CD8-positive, alpha-beta memory T cell (primary cell): Measurements from ENCODE around the gene KANSL3. TPM values are rescaled to one million over a fixed set of nuclear protein-coding genes. Genes with fewer than 3 reads are reported as not detected.
"Not testable (repeated sequence)": the region's sequence is repeated elsewhere in the genome, so short reads cannot be mapped to it uniquely, and the experiment has no call there.

ENCODE experiments used
- CTCF ChIA-PET: fragments of 350-600 bp; sonication (Branson Sonifier 250); formaldehyde crosslinking; loops from one replicate; lab custom pipeline; 2021; ENCODE audit warnings: antibody characterized with exemption; lab: Charles Lee
- POLR2A ChIA-PET: fragments of 350-600 bp; sonication (Branson Sonifier 250); formaldehyde crosslinking; loops from one replicate; lab custom pipeline; 2021; ENCODE audit warnings: antibody characterized with exemption; lab: Charles Lee
- DNase-seq, 5 donors: peaks; one replicate each; pipeline versions ENCODE4 v3.0.0 to v3.0.0-alpha.2; 2020 to 2022; ENCODE audit warnings: mixed read lengths in 1 of 5
- H3K27ac ChIP-seq: one replicate; pipeline ENCODE4 v1.7.0; 2013; ENCODE audit warnings: low read depth, mild to moderate bottlenecking, low read length, moderate library complexity
- H3K27me3 ChIP-seq: 2 replicates; pipeline ENCODE4 v1.7.0; 2013; ENCODE audit warnings: low read length, mild to moderate bottlenecking; ENCODE audit not compliant: insufficient read depth, poor library complexity, severe bottlenecking
- H3K36me3 ChIP-seq: 2 replicates; pipeline ENCODE4 v1.7.0; 2013; ENCODE audit warnings: mild to moderate bottlenecking, low read length, moderate library complexity; ENCODE audit not compliant: insufficient read depth
- H3K4me1 ChIP-seq: 2 replicates; pipeline ENCODE4 v1.7.0; 2013; ENCODE audit warnings: mild to moderate bottlenecking, low read length, moderate library complexity; ENCODE audit not compliant: insufficient read depth
- H3K4me3 ChIP-seq: 2 replicates; pipeline ENCODE4 v1.7.0; 2013; ENCODE audit warnings: mild to moderate bottlenecking, low read length
- H3K9me3 ChIP-seq: 2 replicates; pipeline ENCODE4 v1.7.0; 2013; ENCODE audit warnings: mild to moderate bottlenecking, low read length
- H3K27ac Mint-ChIP-seq, 8 donors: one replicate each; pipeline ENCODE4 v1.8.0; 2020 to 2021; ENCODE audit warnings: mixed read lengths in 8 of 8, mild to moderate bottlenecking in 6 of 8, inconsistent platforms in 3 of 8, moderate library complexity in 3 of 8
- H3K27me3 Mint-ChIP-seq, 2 donors: one replicate each; pipeline ENCODE4 v1.8.0; 2020 to 2021; ENCODE audit warnings: mixed read lengths in 2 of 2, mild to moderate bottlenecking in 1 of 2, moderate library complexity in 1 of 2
- H3K36me3 Mint-ChIP-seq, 3 donors: one replicate each; pipeline ENCODE4 v1.8.0; 2020 to 2021; ENCODE audit warnings: mixed read lengths in 3 of 3, inconsistent platforms in 1 of 3, mild to moderate bottlenecking in 1 of 3
- H3K4me1 Mint-ChIP-seq, 3 donors: one replicate each; pipeline ENCODE4 v1.8.0; 2020 to 2021; ENCODE audit warnings: mixed read lengths in 3 of 3, inconsistent platforms in 1 of 3, mild to moderate bottlenecking in 1 of 3
- H3K4me3 Mint-ChIP-seq, 7 donors: one replicate each; pipeline ENCODE4 v1.8.0; 2020 to 2021; ENCODE audit warnings: mixed read lengths in 7 of 7, mild to moderate bottlenecking in 6 of 7, moderate library complexity in 4 of 7, inconsistent platforms in 2 of 7
- H3K9me3 Mint-ChIP-seq, 5 donors: one replicate each; pipeline ENCODE4 v1.8.0; 2020 to 2022; ENCODE audit warnings: mixed read lengths in 5 of 5, mild to moderate bottlenecking in 3 of 5, moderate library complexity in 2 of 5, inconsistent platforms in 1 of 5
- polyA plus RNA-seq: library from polyadenylated mRNA; unstranded; fragments of 300-500 nt; fragmentation: Illumina TruSeq; gene quantifications from one replicate; pipeline ENCODE4 v1.2.3, GENCODE V29; 2021
- total RNA-seq, 2 experiments: library from RNA; stranded (reverse); gene quantifications; one replicate each; pipeline ENCODE4 v1.2.3, GENCODE V29; 2021

KANSL3 gene
- total and polyA plus RNA-seq, 3 experiments from 2014 or later, result 18.3 to 46.6 (median 42.2) TPM

DNA sequence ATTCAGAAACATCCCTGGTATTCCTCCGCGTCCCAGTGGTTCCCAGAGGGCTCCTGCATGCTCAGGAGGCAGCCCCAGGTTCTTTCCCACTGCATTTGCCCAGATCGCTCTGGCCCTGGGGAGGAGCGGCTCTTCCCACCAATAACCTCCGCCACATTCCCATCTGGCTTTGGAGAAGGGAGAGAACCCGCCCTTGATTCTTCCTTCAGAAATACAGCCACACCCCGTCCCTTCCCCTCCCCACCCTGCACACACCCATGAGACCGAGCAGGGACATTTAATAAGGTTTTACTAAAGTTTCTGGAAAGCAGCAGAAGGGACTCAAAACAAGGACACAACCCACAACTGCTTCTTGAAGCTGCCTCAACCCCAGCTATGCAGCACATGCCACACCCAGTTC lies 79.6 kb downstream of the KANSL3 start:
- no peak overlapping the region for H3K4me3 Mint-ChIP-seq
- no peaks in the 10 kb centered on the region for H3K27me3 Mint-ChIP-seq
- CTCF ChIA-PET, result no interaction called here
- Histone ChIP-seq H3K4me3 (no peak overlapping the region), H3K27me3 (no peaks in the 10 kb centered on the region), H3K36me3 (no peaks in the 10 kb centered on the region), H3K9me3 (no peaks in the 10 kb centered on the region), H3K27ac (no peak overlapping the region), H3K4me1 (peaks cover 12% of the 10 kb centered on the region)
- H3K36me3 Mint-ChIP-seq, result no peaks in the 10 kb centered on the region
- H3K4me1 Mint-ChIP-seq, result peaks cover 11 to 24% (median 15%) of the 10 kb centered on the region in 3 donors
- DNase-seq, result no peak
- peak overlapping the region in 1 of 8 donors; percentile 17 for H3K27ac Mint-ChIP-seq
- H3K9me3 Mint-ChIP-seq, result no peaks in the 10 kb centered on the region
- POLR2A ChIA-PET, result no interaction called here

DNA sequence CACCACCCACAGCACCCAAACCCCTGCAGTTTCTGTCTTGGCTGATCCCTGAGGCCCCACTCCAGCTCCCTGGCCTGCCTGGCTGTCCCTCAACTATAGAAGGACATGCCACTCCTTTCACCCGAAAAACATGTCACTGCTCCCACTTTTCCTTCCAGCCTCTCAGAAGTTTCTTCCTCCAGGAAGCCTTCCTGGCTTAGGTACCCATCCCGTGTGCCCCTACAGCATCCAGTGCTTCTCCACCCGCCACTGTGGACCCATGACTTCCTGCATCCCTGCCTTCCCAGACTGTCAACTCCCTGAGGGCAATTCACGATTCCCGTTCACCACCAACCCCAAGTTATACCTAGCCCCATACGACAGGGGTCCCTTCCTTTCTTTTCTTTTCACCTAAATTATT lies 80.1 kb downstream of the KANSL3 start:
- Histone ChIP-seq H3K4me3 (no peak overlapping the region), H3K27ac (no peak overlapping the region), H3K36me3 (no peaks in the 10 kb centered on the region), H3K4me1 (peaks cover 12% of the 10 kb centered on the region), H3K9me3 (no peaks in the 10 kb centered on the region), H3K27me3 (no peaks in the 10 kb centered on the region)
- peak overlapping the region in 1 of 8 donors; percentile 17 for H3K27ac Mint-ChIP-seq
- no peaks in the 10 kb centered on the region for H3K9me3 Mint-ChIP-seq
- peaks cover 0 to 3% (median 0%) of the 10 kb centered on the region in 3 donors for H3K36me3 Mint-ChIP-seq
- H3K4me1 Mint-ChIP-seq, result peaks cover 15 to 28% (median 19%) of the 10 kb centered on the region in 3 donors
- ChIA-PET CTCF (no interaction called here), POLR2A (no interaction called here)
- no peak for DNase-seq
- H3K4me3 Mint-ChIP-seq, result no peak overlapping the region
- no peaks in the 10 kb centered on the region for H3K27me3 Mint-ChIP-seq

DNA sequence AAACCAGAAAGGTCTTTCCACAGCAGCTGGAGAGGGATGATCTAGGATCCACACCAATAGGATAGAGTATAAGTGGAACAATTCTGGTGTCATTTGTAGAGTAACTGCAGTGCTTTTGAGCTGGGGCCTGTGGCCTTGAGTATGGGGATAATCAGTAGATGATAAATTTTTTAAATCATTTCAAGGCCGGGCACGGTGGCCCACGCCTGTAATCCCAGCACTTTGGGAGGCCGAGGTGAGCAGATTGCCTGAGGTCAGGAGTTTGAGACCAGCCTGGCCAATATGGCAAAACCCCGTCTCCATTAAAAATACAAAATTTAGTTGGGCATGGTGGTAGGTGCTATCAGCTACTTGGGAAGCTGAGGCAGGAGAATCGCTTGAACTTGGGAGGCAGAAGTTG lies 80.7 kb downstream of the KANSL3 start:
- H3K4me1 ChIP-seq, result peaks cover 12% of the 10 kb centered on the region
- H3K4me3 ChIP-seq, H3K9me3 Mint-ChIP-seq, POLR2A ChIA-PET, H3K4me3 Mint-ChIP-seq, H3K27ac ChIP-seq, H3K36me3 Mint-ChIP-seq, H3K36me3 ChIP-seq, H3K27me3 ChIP-seq, DNase-seq, H3K9me3 ChIP-seq, H3K27me3 Mint-ChIP-seq: not testable (repeated sequence)
- H3K27ac Mint-ChIP-seq, result peak overlapping the region in 3 of 8 donors; percentile 2 to 51 (median 29)
- peaks cover 15 to 33% (median 19%) of the 10 kb centered on the region in 3 donors for H3K4me1 Mint-ChIP-seq
- CTCF ChIA-PET, result interaction anchor here (1.0 kb wide), 1 partner anchor 29 kb away, joined by 3 read pairs; no protein-coding TSS in a partner anchor

DNA sequence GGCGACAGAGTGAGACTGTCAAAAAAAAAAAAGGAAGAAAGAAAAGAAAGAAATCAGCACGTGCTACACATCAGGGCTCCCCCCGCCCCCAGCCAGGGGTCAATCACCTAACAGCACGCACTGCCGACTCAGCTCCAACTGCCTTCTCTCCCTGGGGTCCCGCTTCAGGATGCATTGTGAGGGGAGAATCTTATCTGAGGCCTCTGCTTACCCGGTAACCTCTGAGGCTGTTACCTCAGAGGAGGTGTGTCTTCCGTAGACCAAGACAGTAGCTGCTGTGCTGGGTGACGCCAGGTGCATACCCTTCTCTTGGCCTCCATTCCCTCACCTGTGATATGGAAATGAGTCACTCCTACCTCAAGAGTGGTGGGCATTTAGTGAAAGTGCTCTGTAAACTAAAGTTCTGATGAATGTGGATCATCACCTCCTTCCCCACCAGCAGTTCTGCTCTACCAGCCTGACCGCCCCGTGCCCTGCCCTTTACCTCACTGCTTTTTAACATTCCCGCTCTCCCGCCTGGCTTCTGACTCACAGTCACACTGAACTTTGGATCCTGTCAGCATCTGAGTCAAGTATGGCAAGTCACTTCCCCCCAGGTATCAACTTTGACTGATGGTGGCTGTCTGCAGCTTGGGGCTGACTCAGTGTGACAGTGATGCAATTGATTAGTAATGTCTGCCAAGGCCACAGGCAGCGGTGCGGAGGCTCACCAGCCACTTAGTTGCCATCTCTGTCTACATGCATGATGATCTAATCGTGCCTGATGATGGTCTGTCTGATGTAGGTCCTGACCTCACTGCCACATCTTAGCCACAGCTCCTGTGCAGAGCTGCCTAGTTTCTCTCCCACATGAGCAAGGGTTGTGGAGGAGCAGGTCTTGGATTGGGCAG lies 81.4 kb downstream of the KANSL3 start:
- DNase-seq, result peak in 1 of 5 donors; percentile 65
- POLR2A ChIA-PET, result no interaction called here
- peaks cover 0 to 16% (median 2%) of the 10 kb centered on the region in 3 donors for H3K36me3 Mint-ChIP-seq

DNA sequence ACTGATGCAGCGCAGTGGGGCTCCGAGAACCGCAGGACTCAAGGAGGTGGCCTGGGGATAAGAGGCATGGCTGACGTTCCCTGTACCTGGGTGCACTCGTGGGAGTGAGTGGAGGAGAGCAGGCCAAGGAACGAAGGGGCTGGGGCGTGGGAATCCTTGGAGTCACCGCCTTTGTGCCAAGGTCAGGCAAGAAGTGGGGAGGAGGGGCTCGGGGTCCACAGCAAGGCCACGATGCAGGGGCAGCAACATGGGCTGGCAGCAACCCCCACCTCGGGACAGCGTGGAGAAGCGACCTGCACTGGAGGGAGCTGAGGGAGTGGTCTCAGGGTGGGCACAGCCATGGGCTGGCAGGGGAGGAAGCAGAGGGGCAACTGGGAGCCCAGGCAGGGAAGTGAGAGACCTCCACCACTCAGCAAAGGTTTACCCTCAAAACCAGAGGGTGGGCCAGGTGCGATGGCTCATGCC lies 82.9 kb downstream of the KANSL3 start:
- no peaks in the 10 kb centered on the region for H3K9me3 ChIP-seq
- POLR2A ChIA-PET, result interaction anchor here (3.0 kb wide), 1 partner anchor 16 kb away, joined by 51 read pairs; the partner anchor contains the start of gene ARID5A
- Mint-ChIP-seq H3K4me1 (peaks cover 15 to 37% (median 19%) of the 10 kb centered on the region in 3 donors), H3K4me3 (peak overlapping the region in 1 of 7 donors; percentile 61), H3K27me3 (no peaks in the 10 kb centered on the region), H3K27ac (peak overlapping the region in 2 of 8 donors; percentile 8 to 58), H3K36me3 (peaks cover 0 to 30% (median 2%) of the 10 kb centered on the region in 3 donors), H3K9me3 (no peaks in the 10 kb centered on the region)
- H3K27ac ChIP-seq, result no peak overlapping the region
- DNase-seq, result no peak
- H3K27me3 ChIP-seq, result no peaks in the 10 kb centered on the region
- H3K4me3 ChIP-seq, result no peak overlapping the region
- H3K36me3 ChIP-seq, result no peaks in the 10 kb centered on the region
- CTCF ChIA-PET, result interaction anchor here (0.5 to 8.3 kb wide), 19 partner anchors 8 to 416 kb away, joined by 3 to 117 read pairs (median 6); partner anchors contain the start of gene ARID5A
- peaks cover 12% of the 10 kb centered on the region for H3K4me1 ChIP-seq

More for the DNA sequence above, 81.4 kb downstream of the KANSL3 start:
- Histone ChIP-seq H3K27ac (no peak overlapping the region), H3K4me1 (peaks cover 12% of the 10 kb centered on the region), H3K36me3 (no peaks in the 10 kb centered on the region), H3K27me3 (no peaks in the 10 kb centered on the region), H3K4me3 (no peak overlapping the region), H3K9me3 (no peaks in the 10 kb centered on the region)
- Mint-ChIP-seq H3K27me3 (no peaks in the 10 kb centered on the region), H3K4me1 (peaks cover 15 to 37% (median 19%) of the 10 kb centered on the region in 3 donors), H3K4me3 (no peak overlapping the region), H3K27ac (peak overlapping the region in 5 of 8 donors; percentile 2 to 70 (median 51)), H3K9me3 (no peaks in the 10 kb centered on the region)
- CTCF ChIA-PET, result interaction anchor here (1.0 to 5.0 kb wide), 3 partner anchors 17 to 47 kb away, joined by 3 to 71 read pairs (median 4); partner anchors contain the start of gene ARID5A

DNA sequence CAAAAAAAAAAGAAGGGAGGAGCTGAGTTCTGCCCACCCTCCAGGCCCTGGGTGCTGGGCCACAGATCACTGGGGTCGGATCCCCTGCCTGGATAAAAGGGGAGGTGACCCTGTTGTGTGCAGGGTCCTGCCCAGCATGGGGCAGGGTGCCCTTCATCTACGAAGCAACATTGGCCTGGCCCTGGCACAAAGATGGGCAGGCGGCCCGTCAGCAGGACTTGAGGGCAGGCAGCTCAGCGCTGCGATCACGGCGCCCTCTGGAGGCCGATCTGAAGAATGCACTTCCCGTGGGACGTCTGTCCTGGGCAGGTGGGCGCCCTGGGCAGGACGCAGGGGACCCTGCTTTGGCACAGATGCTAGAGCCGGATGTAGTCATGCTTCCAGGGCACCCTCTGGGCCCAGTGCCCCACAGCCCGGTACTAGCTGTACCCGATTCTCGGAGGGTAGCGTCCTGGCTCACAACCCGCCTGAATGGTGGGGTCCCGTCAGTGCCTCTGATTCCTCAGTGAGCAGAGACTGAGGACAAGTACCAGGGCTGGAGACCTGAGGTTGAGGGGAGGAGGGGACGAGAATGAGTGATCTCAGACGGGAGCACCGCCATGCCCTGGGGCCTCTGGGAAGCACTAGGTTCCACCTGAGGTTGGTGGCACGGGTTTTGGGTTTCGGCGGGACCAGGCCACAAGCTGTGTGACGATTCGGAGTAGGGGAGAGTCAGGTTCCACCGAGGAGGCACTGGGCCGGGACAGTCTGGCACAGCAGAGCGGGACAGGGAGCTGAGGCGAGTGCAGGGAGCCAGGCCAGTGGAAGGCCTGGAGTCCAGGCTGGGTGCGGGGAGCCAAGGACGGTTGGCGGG lies 83.6 kb downstream of the KANSL3 start:
- Histone ChIP-seq H3K4me1 (peaks cover 12% of the 10 kb centered on the region), H3K27ac (no peak overlapping the region), H3K27me3 (no peaks in the 10 kb centered on the region), H3K9me3 (no peaks in the 10 kb centered on the region), H3K4me3 (no peak overlapping the region), H3K36me3 (peaks cover 3% of the 10 kb centered on the region)
- peaks cover 15 to 37% (median 19%) of the 10 kb centered on the region in 3 donors for H3K4me1 Mint-ChIP-seq
- peak overlapping the region in 6 of 8 donors; percentile 32 to 94 (median 57) for H3K27ac Mint-ChIP-seq
- ChIA-PET CTCF (interaction anchor here (0.5 to 8.3 kb wide), 40 partner anchors 8 to 562 kb away, joined by 3 to 117 read pairs (median 4); partner anchors contain the start of genes ANKRD39 and ARID5A), POLR2A (interaction anchor here (1.0 to 3.0 kb wide), 3 partner anchors 15 to 147 kb away, joined by 4 to 51 read pairs (median 12); partner anchors contain the start of gene ARID5A)
- H3K4me3 Mint-ChIP-seq, result peak overlapping the region in 4 of 7 donors; percentile 13 to 61 (median 32)
- H3K27me3 Mint-ChIP-seq, result no peaks in the 10 kb centered on the region
- no peaks in the 10 kb centered on the region for H3K9me3 Mint-ChIP-seq
- DNase-seq, result peak; percentile 59 to 81 (median 67)
- peaks cover 0 to 35% (median 2%) of the 10 kb centered on the region in 3 donors for H3K36me3 Mint-ChIP-seq

DNA sequence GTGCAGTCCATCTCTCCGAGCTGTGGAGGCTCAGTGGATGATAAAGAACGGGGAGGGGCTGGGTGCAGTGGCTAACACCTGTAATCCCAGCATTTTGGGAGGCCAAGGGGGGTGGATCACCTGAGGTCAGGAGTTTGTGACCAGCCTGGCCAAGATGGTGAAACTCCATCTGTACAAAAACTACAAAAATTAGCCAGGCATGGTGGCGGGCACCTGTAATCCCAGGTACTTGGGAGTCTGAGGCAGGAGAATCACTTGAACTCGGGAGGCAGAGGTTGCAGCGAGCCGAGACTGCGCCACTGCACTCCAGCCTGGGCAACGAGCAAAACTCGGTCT lies 84.2 kb downstream of the KANSL3 start:
- H3K27ac ChIP-seq, H3K9me3 Mint-ChIP-seq, DNase-seq, H3K27me3 Mint-ChIP-seq, H3K9me3 ChIP-seq, H3K27me3 ChIP-seq, H3K4me3 ChIP-seq, H3K36me3 ChIP-seq: not testable (repeated sequence)
- H3K27ac Mint-ChIP-seq, result peak overlapping the region in 7 of 8 donors; percentile 32 to 94 (median 61)
- ChIA-PET POLR2A (interaction anchor here (1.0 to 3.0 kb wide), 3 partner anchors 15 to 147 kb away, joined by 4 to 51 read pairs (median 12); partner anchors contain the start of gene ARID5A), CTCF (interaction anchor here (0.6 to 8.3 kb wide), 38 partner anchors 9 to 561 kb away, joined by 3 to 117 read pairs (median 4); partner anchors contain the start of genes ANKRD39 and ARID5A)
- peaks cover 15 to 37% (median 19%) of the 10 kb centered on the region in 3 donors for H3K4me1 Mint-ChIP-seq
- peaks cover 12% of the 10 kb centered on the region for H3K4me1 ChIP-seq
- H3K36me3 Mint-ChIP-seq, result peaks cover 0 to 35% (median 2%) of the 10 kb centered on the region in 3 donors
- peak overlapping the region in 4 of 7 donors; percentile 28 to 41 (median 36) for H3K4me3 Mint-ChIP-seq
